ENCODE results near the gene IL17REL.
"Not testable (repeated sequence)": the region's sequence is repeated elsewhere in the genome, so short reads cannot be mapped to it uniquely, and the experiment has no call there.

IL17REL gene

DNA sequence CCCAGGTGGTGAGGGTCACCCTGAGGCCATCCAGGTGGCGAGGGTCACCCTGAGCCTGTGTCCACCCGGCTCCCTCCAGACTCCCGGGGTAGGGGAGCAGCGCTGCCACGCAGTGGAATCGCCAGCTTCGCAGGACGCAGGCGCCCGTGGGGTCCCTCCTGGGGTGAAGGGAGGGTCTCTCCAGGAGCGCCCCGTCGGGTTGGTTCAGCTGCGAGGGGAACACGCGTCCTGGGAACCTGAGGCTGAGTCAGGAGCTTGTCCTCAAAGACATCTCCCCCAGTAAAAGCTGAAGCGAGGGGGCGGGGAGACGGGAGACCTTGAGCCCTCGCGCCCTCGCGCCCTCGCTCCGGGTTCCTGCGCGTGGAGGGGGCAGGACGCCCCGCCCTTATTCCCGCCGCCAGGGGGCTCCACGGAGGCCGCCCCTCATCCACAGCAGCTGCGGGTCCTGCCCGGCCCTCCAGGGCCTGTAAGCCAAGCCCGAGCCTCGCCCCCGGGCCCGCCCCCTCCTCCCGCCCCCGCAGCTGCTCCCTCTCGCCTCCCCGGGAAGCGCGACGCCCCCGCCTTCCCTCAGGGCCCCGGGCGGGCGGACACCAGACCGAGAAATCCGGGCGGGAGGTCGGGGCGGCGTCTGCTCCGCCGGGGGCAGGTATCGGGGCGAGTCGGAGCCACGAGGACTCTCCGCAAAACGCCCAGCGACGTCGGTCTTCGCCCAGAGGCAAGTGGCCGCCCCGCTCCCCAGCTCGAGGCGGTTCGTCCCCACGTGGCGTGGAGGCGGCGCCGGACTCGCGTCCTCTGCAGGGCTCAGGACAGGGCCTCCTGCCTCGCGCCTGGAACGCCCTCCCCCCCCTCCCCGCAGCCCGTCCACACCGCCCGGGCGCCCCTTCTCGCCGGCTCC is 29.2 kb downstream of the IL17REL start:
- no peak for DNase-seq

GRCh38 chr22:49981799-49982198 is 30.8 kb downstream of the IL17REL start:
- DNase-seq, result not testable (repeated sequence)

- no peak for DNase-seq
These were observed 32.8 kb downstream of the IL17REL start for GRCh38 chr22:49979587-49980264.

DNA sequence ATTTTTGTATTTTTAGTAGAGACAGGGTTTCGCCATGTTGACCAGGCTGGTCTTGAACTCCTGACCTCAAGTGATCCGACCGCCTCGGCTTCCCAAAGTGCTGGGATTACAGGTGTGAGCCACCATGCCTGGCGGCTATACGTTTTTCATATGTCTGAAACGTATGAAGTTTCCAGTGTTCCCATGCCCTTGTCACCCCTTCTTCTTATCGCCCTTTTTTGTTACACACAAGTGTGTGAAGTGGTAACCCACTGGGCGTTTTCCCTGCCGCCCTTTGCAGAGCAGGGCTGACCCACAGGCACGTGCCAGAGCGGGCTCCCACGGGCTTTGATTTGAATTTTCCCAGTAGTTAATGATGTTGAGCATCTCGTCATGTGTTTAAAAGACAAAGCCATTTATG is 35.0 kb downstream of the IL17REL start:
- DNase-seq, result no peak

DNA sequence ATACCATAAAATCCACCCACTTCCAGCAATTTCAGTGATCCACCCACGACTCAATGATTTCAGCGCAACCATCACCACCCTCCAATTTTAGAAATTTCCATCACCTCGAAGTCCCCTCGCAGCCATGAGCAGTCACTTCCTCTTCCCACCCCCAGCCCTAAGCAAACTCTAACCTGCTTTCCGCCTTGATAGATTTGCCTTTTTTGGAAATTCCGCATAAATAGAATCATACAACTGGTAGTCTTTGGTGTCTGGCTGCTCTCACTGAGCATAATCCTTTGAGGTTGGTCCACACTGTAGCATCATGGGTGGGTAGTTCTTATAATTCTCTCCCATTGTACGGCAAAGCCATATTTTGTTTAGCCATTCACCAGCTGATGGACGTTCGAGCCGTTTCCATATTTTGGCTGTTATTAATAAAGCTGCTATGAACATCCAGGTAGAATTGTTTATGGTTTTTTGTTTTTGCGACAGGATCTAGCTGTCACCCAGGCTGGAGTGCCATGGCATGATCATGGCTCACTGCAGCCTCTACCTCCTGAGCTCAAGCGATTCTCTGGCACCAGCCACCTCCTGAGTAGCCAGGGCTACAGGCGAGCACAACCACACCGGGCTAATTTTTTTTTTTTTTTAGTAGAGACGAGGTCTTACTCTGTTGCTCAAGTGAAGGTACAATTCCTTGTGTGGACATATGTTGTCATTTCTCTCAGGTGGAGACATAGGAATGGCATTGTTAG is 36.0 kb downstream of the IL17REL start:
- DNase-seq, result no peak

GRCh38 chr22:49975543-49976389 is 36.8 kb downstream of the IL17REL start:
- DNase-seq, result no peak

GRCh38 chr22:49973018-49973961 is 39.3 kb downstream of the IL17REL start:
- DNase-seq, result no peak

- DNase-seq, result no peak
These were observed 40.2 kb downstream of the IL17REL start for GRCh38 chr22:49972163-49973017.

GRCh38 chr22:49971232-49972162 is 41.1 kb downstream of the IL17REL start:
- no peak for DNase-seq

DNA sequence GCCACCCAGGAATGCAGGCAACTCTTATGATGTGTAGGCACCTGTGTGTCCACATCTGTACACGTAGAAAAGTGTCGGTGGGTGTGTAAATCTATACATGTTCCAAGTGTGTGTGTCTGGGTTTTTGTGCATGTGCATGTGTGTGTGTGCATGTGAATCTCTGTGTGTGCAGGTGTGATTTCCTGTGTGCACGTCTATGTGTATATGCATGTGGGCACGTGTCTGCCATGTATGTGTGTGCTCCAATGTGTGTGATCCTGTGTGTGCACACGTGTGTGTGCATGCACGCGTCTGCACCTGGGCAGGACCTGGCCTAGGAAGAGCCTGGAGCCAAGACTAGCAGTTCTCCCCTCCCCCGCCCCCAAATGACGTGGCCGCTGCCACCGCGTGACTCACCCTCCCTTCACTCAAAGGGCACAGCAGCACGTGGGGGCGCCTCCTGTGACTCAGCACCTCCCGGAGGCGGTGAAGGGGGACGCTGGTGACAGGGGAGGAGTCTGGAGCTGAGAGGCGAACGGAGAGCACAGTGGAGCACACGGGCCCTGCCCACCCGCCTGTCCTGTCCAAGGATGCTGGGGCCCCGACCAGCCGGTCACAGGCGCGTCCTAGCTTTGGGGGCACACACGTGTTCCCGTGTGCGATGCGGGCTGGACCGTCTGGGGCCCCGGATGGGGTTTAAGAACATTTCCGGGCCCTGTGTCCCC is 41.9 kb downstream of the IL17REL start:
- DNase-seq, result peak; percentile 91

DNA sequence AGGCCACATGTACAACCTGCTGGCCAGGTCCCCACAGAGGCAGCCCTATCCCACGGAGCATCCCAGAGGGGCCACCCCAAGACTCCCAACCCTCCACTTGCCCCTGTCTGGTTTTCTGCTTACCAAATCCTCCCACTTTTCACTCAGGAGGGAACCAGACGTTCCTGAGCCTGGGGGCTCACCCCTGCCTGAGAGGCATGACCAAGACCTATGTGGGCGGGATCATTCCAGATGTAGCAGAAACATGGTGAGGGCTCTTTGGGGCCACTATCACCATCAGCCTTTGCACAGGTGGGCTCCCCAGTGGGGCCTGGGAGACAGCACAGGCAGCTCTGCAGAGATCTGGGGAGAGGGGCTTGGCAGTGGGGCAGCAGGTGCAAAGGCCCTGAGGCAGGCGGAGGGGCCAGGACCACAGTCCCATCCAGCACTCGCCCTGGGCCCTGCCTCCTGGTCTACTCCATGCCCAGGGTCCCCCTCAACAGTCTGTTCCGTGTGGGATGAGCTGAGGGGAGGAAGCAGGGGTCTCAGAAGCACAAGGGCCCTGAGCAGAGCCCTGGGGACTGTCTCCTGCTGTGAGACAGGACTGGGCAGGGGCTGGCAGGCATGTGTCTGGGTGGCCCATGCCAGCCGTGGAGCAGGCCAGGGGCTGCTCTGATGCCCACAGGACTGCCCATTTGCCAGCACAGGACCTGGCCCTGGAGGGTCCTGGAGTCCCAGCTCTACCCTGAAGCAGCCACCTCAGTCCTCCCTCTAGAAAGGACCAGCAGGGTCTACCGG is 42.6 kb downstream of the IL17REL start:
- no peak for DNase-seq

GRCh38 chr22:49968831-49969661 is 43.5 kb downstream of the IL17REL start:
- DNase-seq, result no peak

GRCh38 chr22:49968313-49968830 is 44.2 kb downstream of the IL17REL start:
- no peak for DNase-seq

GRCh38 chr22:49967706-49968208 is 44.8 kb downstream of the IL17REL start:
- DNase-seq, result no peak

DNA sequence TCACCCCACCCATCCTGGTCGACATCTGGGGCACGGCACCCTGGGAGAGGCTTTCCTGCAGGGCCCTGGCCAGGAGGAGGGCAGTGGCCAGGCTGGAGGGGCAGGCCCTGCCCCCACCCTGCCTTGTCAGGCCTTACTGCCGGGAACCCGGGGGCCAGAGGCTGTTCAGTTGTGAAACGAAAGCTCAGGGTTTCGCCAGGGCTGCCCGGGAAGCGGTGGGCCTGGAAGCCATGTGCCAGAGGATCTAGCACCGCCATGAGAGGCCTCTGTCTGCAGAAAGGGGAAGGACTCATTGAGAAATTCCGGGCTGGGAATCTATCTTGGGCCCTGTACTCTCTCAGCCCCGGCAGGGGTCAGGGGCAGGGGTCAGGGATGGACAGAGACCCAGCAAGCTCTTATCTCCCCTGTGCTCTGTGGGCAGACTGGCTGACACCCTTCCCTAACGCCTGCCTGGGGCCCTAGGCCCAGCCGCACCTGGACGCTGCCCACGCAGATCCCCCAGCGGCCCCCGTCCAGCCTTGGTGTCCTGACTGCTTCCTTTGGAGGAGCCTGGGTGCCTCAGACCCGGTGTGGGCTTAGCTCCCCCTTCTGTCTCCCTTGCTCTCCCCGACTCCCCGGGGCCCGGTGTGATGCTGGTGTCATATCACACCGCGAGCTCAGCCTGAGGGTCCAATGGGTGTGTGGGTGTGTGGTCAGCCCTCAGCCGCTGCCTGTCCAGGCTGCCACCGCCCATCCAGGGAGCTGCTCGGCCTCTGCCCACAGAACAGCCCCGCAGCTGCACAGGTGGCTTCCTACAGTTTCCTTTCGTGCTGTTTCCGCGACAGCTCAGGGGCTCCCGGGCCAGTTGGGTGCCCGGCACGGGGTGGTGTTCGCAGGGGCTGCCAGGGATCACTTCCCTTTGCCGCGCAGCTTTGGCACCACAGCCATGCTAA is 45.5 kb downstream of the IL17REL start:
- DNase-seq, result no peak
